NB4 (cell line): ENCODE data around the gene ATP11C.
"Not testable (repeated sequence)": the region's sequence is repeated elsewhere in the genome, so short reads cannot be mapped to it uniquely, and the experiment has no call there.

Experiments used
- DNase-seq: peaks from one replicate; pipeline ENCODE4 v3.0.0; 2010; ENCODE audit warnings: low read depth
- H3K4me3 ChIP-seq: one replicate; pipeline ENCODE4 v1.5.1; 2011; ENCODE audit warnings: mild to moderate bottlenecking, low read depth, low read length, moderate library complexity
- MYC ChIP-seq: IDR thresholded peaks from 2 replicates; pipeline ENCODE4 v1.6.1; 2011; ENCODE audit warnings: low read depth, low read length
- POLR2A ChIP-seq: IDR thresholded peaks from 2 replicates; pipeline ENCODE4 v1.6.1; 2011; ENCODE audit warnings: mild to moderate bottlenecking; ENCODE audit not compliant: insufficient read length; ENCODE audit errors: extremely low read depth
- TF ChIP-seq, protein P1 (sequence below): IDR thresholded peaks from one replicate; pipeline ENCODE4 v1.5.1; 2012; ENCODE audit warnings: low read depth, low read length
- TF ChIP-seq, protein P2 (sequence below): IDR thresholded peaks from 2 replicates; pipeline ENCODE4 v1.6.1; 2011; ENCODE audit warnings: low read depth, low read length

Gene ATP11C

DNA sequence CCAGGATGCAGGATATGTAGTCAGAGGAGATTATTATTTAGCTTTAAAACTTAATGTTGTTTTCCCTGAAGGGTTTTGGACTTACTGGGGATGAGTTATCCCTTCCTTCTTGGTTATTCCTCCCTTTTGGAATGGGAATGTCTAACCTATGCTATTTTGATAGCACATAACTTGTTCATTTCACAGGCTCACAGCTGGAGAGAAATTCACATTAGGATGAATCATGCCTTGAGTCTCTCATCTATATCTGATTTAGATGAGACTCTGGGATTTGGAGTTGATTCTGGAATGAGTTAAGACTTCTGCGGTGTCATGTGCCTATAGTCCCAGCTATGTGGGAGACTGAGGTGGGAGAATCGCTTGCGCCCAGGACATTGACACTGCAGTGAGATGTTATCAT, 81.1 kb downstream of the ATP11C start:
- H3K4me3 ChIP-seq: no peak overlapping the region
- no peak for DNase-seq
- TF ChIP-seq, protein P1, sequence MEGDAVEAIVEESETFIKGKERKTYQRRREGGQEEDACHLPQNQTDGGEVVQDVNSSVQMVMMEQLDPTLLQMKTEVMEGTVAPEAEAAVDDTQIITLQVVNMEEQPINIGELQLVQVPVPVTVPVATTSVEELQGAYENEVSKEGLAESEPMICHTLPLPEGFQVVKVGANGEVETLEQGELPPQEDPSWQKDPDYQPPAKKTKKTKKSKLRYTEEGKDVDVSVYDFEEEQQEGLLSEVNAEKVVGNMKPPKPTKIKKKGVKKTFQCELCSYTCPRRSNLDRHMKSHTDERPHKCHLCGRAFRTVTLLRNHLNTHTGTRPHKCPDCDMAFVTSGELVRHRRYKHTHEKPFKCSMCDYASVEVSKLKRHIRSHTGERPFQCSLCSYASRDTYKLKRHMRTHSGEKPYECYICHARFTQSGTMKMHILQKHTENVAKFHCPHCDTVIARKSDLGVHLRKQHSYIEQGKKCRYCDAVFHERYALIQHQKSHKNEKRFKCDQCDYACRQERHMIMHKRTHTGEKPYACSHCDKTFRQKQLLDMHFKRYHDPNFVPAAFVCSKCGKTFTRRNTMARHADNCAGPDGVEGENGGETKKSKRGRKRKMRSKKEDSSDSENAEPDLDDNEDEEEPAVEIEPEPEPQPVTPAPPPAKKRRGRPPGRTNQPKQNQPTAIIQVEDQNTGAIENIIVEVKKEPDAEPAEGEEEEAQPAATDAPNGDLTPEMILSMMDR: no peak
- TF ChIP-seq POLR2A (no peak), MYC (no peak)
- TF ChIP-seq, protein P2, sequence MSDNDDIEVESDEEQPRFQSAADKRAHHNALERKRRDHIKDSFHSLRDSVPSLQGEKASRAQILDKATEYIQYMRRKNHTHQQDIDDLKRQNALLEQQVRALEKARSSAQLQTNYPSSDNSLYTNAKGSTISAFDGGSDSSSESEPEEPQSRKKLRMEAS: no peak

DNA sequence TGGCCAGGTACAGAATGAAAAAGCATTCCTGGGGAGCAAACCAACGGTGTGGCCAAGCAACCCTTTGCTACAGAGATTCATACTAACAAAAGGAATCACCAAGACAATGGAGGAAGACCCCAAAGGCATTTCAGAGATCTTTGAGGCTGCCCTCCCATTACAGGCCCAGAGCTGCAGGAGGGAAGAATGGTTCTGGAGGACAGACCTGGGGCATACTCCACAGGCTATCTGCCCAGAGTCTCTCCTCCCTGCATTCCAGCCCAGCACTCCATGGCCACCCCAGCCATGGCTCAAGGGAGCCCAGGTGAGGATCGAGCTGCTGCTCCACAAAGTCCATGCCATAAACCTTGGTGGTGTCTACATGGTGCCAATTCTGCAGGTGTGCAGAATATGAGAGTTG, 81.9 kb downstream of the ATP11C start:
- no peak for TF ChIP-seq POLR2A
- no peak for TF ChIP-seq MYC
- TF ChIP-seq, protein P1: no peak
- TF ChIP-seq, protein P2: no peak
- DNase-seq: no peak
- H3K4me3 ChIP-seq: no peak overlapping the region

DNA sequence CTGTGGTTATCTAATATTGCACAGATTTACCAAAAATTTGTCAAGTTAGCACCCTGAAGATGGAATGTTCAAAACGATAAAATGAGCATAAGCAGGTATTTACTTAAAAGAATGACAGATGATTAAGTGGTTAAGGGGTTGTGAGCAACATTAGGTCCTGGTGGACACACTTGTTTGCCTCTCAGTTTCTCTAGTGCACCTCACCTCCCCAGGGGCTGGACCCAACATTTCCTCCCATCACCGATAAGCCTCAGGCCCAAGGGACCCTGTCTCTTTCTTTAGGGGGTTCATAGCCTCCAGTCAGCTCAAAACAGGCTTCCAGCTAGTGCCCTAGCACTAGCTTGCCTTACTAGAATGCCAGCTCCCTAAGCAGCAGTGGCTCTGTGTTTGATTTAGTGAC, 88.0 kb downstream of the ATP11C start:
- no peak overlapping the region for H3K4me3 ChIP-seq
- TF ChIP-seq POLR2A (no peak), MYC (no peak)
- TF ChIP-seq, protein P1: no peak
- TF ChIP-seq, protein P2: no peak
- no peak for DNase-seq

DNA sequence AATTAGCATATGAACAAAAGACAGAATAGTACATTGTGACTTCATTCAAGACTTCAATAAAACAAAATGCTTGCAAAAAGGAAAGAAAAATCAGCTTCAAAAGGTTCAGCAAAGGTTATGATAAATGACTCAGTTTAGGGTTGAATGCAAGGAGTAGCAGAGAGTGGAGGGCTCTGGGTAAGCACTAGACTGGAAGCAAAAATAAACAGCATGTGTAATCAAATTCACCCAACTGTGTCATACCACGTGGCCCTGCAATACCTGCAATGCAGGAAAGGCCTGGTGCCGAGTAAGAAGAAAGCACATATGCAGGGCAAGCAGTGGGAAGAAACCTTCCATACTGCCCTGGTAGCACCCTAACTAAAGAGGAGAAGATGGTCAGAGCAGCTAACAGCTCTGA, 88.7 kb downstream of the ATP11C start:
- TF ChIP-seq, protein P1: no peak
- TF ChIP-seq POLR2A: no peak
- TF ChIP-seq, protein P2: no peak
- TF ChIP-seq MYC: no peak
- no peak overlapping the region for H3K4me3 ChIP-seq
- DNase-seq: no peak

DNA sequence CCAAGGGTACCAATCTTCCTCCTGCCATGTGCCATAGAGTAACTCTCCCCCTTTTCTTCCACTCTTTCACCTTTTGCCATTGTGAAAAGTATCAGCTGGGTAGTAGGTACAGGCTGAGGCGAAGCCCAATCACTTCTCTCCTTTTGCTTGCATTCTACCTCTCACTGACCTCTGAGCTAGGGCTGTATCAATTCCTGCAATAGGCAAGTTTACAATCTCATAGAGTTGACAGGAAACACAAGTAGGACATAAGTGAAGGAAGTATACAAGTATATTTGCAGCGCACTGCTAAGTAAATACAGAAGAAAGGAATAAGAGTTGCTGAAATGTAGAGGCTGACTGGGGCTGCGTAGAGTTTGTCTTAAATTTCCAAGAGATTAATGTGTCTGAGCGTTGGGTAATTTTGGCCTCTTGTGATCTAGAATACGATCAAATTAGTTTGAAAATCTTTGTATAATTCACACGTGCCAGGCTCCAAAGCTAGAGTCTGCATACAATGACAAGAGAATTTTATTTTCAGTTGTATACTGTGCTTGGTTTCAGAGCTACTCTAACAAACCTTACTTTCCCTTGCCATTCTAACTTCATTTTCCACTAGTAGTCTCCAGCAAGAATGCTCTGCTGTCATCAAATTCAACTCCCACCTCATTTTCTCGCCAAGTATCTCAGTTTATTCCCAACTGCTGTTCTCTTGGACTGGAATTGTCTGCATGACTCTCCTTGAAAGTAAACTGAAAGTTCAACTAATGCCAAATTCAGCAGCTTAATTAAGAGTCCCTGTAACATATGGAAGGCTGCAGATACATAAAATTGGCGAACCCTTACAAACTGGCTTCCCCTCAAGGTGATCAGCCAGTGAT, 90.3 kb downstream of the ATP11C start:
- DNase-seq: no peak
- TF ChIP-seq, protein P1: no peak
- TF ChIP-seq, protein P2: no peak
- TF ChIP-seq MYC: no peak
- TF ChIP-seq POLR2A: no peak
- H3K4me3 ChIP-seq: no peak overlapping the region

DNA sequence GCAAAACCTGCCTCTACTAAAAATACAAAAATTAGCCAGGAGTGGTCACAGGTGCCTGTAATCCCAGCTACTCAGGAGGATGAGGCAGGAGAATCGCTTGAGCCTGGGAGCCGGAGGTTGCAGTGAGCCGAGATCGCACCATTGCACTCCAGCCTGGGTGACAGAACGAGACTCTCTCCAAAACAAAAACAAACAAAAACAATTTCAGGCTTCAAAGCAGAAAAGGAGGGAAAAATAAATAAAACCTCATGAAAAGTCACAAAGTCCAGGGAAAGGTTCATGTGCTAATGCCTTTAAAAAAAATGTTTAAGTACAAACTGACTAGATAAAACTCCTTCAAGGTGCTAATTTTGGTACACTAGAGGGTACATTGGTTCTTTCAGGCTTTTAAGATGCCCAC, 96.5 kb downstream of the ATP11C start:
- not testable (repeated sequence) for H3K4me3 ChIP-seq, DNase-seq
